ENCODE results near the gene SOX1. TPM values are rescaled to one million over a fixed set of nuclear protein-coding genes. Genes with fewer than 3 reads are reported as not detected.

The SOX1 gene
- total RNA-seq, 2 experiments from 2014 or later: not detected

GRCh38 chr13:112072534-112073244 is 5.7 kb downstream of the SOX1 start:
- intact Hi-C loops (cut with micrococcal nuclease; ENCODE audit: unreplicated experiment): no loop called here
- H4K20me1 ChIP-seq (ENCODE audit: insufficient read depth, low read length): no peaks in the 10 kb centered on the region
- POLR2A ChIA-PET: no interaction called here
- no peak for TF ChIP-seq EZH2phosphoT487 (IDR thresholded peaks at IDR 0.05; ENCODE audit: borderline replicate concordance, low read depth, low read length)
- TF ChIP-seq, protein P1, sequence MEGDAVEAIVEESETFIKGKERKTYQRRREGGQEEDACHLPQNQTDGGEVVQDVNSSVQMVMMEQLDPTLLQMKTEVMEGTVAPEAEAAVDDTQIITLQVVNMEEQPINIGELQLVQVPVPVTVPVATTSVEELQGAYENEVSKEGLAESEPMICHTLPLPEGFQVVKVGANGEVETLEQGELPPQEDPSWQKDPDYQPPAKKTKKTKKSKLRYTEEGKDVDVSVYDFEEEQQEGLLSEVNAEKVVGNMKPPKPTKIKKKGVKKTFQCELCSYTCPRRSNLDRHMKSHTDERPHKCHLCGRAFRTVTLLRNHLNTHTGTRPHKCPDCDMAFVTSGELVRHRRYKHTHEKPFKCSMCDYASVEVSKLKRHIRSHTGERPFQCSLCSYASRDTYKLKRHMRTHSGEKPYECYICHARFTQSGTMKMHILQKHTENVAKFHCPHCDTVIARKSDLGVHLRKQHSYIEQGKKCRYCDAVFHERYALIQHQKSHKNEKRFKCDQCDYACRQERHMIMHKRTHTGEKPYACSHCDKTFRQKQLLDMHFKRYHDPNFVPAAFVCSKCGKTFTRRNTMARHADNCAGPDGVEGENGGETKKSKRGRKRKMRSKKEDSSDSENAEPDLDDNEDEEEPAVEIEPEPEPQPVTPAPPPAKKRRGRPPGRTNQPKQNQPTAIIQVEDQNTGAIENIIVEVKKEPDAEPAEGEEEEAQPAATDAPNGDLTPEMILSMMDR (conservative IDR thresholded peaks at IDR 0.05; ENCODE audit: low read length): no peak
- no peak overlapping the region for H3K4me3 ChIP-seq (ENCODE audit: low read depth, low read length, poor library complexity, severe bottlenecking)
- no peak for DNase-seq (ENCODE audit: low spot score)
- no peak overlapping the region for H3K4me2 ChIP-seq (ENCODE audit: low read length)
- no peak overlapping the region for H3K27ac ChIP-seq (ENCODE audit: low read depth, low read length, poor library complexity, severe bottlenecking)
- CTCF ChIA-PET (ENCODE audit: unreplicated experiment): no interaction called here
- no peaks in the 10 kb centered on the region for H3K79me2 ChIP-seq (ENCODE audit: insufficient read depth, low read depth, low read length)
- H3K9me3 ChIP-seq (ENCODE audit: low read length): no peaks in the 10 kb centered on the region
- H3K36me3 ChIP-seq (ENCODE audit: insufficient read depth, low read length): no peaks in the 10 kb centered on the region
- no peaks in the 10 kb centered on the region for H3K4me1 ChIP-seq (ENCODE audit: insufficient read depth, low read length, poor library complexity, severe bottlenecking)
- H3K9me2 ChIP-seq (ENCODE audit: insufficient read depth, low read length): no peaks in the 10 kb centered on the region
- BruUV-seq (replicated peaks): no TSS peak
- H2AFZ ChIP-seq (ENCODE audit: low read length): no peak overlapping the region

DNA sequence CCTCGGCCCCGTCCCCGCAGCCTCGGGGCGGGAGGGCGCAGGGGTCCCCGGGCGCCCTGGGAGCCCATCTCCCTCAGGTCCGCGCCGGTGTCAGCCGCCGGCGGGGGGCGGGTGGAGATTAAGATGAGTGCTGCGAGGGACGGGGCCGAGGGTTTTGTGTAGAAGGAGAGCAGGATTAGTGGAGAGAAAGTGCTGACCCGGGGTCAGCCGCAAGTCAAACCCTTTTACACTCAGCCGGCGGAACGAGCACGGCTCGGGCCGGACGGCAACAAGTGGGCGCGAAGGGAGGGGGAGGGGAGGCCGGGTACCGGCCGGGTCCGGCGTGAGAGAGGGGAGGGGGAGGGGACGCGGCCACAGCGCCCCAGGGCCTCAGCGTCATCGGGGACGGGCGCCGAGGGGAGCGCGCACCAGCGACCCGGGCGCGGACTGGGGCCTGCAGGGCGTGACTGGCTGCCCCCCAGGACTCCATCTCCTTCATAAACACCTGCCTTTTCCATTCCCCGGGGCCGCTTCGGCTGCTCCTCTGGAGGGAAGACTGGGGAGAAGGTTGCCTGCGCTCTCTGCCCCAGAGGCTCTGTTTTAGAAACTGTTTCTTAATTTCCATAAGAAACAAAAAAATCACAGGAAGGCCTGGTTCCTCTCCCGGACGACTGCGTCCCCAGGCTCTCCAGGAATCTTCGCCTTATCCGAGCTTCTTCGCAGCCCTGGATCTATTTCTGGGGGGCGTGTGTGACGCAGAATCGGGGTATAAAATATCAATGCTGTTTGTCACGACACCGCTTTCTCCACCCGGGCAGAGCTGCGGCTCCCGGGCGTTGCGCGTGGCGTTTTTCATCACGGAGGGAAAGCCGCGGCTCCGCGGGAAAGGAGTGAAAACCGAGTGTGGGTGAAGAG is 6.5 kb downstream of the SOX1 start:
- Histone ChIP-seq H3K4me1 (ENCODE audit: insufficient read depth, low read length, poor library complexity, severe bottlenecking) (no peaks in the 10 kb centered on the region), H3K36me3 (ENCODE audit: insufficient read depth, low read length) (no peaks in the 10 kb centered on the region), H2AFZ (ENCODE audit: low read length) (no peak overlapping the region), H3K4me3 (ENCODE audit: low read depth, low read length, poor library complexity, severe bottlenecking) (no peak overlapping the region), H3K4me2 (ENCODE audit: low read length) (no peak overlapping the region), H3K9me2 (ENCODE audit: insufficient read depth, low read length) (no peaks in the 10 kb centered on the region), H4K20me1 (ENCODE audit: insufficient read depth, low read length) (no peaks in the 10 kb centered on the region), H3K27ac (ENCODE audit: low read depth, low read length, poor library complexity, severe bottlenecking) (no peak overlapping the region), H3K9me3 (ENCODE audit: low read length) (no peaks in the 10 kb centered on the region), H3K79me2 (ENCODE audit: insufficient read depth, low read depth, low read length) (no peaks in the 10 kb centered on the region)
- BruUV-seq (replicated peaks): no TSS peak
- TF ChIP-seq, protein P1 (conservative IDR thresholded peaks at IDR 0.05; ENCODE audit: low read length): no peak
- TF ChIP-seq EZH2phosphoT487 (IDR thresholded peaks at IDR 0.05; ENCODE audit: borderline replicate concordance, low read depth, low read length): no peak
- POLR2A ChIA-PET: no interaction called here
- intact Hi-C loops (cut with micrococcal nuclease; ENCODE audit: unreplicated experiment): no loop called here
- CTCF ChIA-PET (ENCODE audit: unreplicated experiment): no interaction called here
- DNase-seq (ENCODE audit: low spot score): no peak

Measured in OCI-LY7 (cell line).